A549 (cell line): ENCODE data around the gene LRRC2.

Experiments used
- CBX2 ChIP-seq: fragments of 200-600 bp; sonication (generic); IDR thresholded peaks from 2 replicates; pipeline ENCODE4 v1.6.1; 2016; ENCODE audit warnings: low read depth, mild to moderate bottlenecking, borderline replicate concordance
- CEBPB ChIP-seq, 2 experiments: fragments of >200 bp in 1 of 2; sonication (Bioruptor Twin) in 1 of 2; formaldehyde crosslinking in 1 of 2; IDR thresholded peaks; 2 replicates each; pipeline ENCODE4 v1.6.1; 2012 to 2016
- CTCF ChIP-seq: fragments of >200 bp; sonication (Bioruptor Twin); formaldehyde crosslinking; IDR thresholded peaks from 3 replicates; pipeline ENCODE4 v1.5.1; 2016
- EHMT2 ChIP-seq: fragments of 200-600 bp; sonication (generic); IDR thresholded peaks from 2 replicates; pipeline ENCODE4 v1.6.1; 2016; ENCODE audit warnings: antibody characterized with exemption, low read depth, mild to moderate bottlenecking, moderate library complexity
- JUNB ChIP-seq: fragments of >200 bp; sonication (Bioruptor Twin); formaldehyde crosslinking; IDR thresholded peaks from 2 replicates; pipeline ENCODE4 v1.6.1; 2016
- KDM1A ChIP-seq: fragments of 200-600 bp; sonication (generic); IDR thresholded peaks from 2 replicates; pipeline ENCODE4 v1.6.1; 2016; ENCODE audit warnings: low read depth, mild to moderate bottlenecking
- MAFK ChIP-seq: fragments of 450-650 bp; IDR thresholded peaks from 2 replicates; pipeline ENCODE4 v1.6.1; 2014; ENCODE audit not compliant: partially characterized antibody
- MAZ ChIP-seq: fragments of 150-350 bp; IDR thresholded peaks from 2 replicates; pipeline ENCODE4 v1.6.1; 2014; ENCODE audit warnings: antibody characterized with exemption, low read depth, low read length, borderline replicate concordance
- POLR2A ChIP-seq: IDR thresholded peaks from 2 replicates; pipeline ENCODE4 v1.6.1; 2012; ENCODE audit warnings: mild to moderate bottlenecking, low read length
- RNF2 ChIP-seq: fragments of 200-600 bp; sonication (generic); IDR thresholded peaks from 2 replicates; pipeline ENCODE4 v1.6.1; 2016; ENCODE audit warnings: low read depth, mild to moderate bottlenecking, antibody characterized with exemption, moderate library complexity, borderline replicate concordance
- SMC3 ChIP-seq: fragments of >200 bp; sonication (Bioruptor Twin); formaldehyde crosslinking; IDR thresholded peaks from 3 replicates; pipeline ENCODE4 v1.6.1; 2018; ENCODE audit warnings: inconsistent platforms
- ZC3H11A ChIP-seq: fragments of 450-650 bp; IDR thresholded peaks from 2 replicates; pipeline ENCODE4 v1.6.1; 2014; ENCODE audit warnings: antibody characterized with exemption, mild to moderate bottlenecking

DNA sequence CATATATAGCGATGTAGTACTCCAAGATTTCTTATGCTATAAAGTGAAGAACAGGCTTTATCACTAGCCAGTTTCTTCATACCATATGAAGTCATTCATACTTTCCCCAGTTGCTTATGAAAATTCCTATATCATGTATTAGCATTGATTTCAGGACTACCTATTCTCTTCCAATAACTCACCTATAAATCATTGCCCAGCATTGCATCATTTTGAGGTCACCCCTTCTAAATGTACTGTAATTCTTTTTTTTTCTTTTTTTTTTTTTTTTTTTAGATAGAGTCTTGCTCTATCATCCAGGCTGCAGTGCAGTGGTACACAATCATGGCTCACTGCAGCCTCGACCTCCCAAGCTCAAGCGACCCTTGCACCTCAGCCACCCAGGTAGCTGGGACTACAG lies 41.3 kb downstream of the LRRC2 start:
- no peak for TF ChIP-seq CTCF
- TF ChIP-seq MAZ = no peak
- TF ChIP-seq SMC3 = no peak
- no peak for TF ChIP-seq ZC3H11A
- TF ChIP-seq CEBPB (IDR thresholded peaks at IDR 0.05) = no peak
- no peak for TF ChIP-seq CBX2
- TF ChIP-seq EHMT2 = no peak
- TF ChIP-seq KDM1A = no peak
- TF ChIP-seq POLR2A = no peak
- no peak for TF ChIP-seq JUNB
- TF ChIP-seq RNF2 = no peak
- no peak for TF ChIP-seq MAFK
